ENCODE data around the gene WFIKKN2. TPM values are rescaled to one million over a fixed set of nuclear protein-coding genes. Genes with fewer than 3 reads are reported as not detected.

Gene WFIKKN2
- polyA plus RNA-seq, 1 experiment, result 0.07 TPM

DNA sequence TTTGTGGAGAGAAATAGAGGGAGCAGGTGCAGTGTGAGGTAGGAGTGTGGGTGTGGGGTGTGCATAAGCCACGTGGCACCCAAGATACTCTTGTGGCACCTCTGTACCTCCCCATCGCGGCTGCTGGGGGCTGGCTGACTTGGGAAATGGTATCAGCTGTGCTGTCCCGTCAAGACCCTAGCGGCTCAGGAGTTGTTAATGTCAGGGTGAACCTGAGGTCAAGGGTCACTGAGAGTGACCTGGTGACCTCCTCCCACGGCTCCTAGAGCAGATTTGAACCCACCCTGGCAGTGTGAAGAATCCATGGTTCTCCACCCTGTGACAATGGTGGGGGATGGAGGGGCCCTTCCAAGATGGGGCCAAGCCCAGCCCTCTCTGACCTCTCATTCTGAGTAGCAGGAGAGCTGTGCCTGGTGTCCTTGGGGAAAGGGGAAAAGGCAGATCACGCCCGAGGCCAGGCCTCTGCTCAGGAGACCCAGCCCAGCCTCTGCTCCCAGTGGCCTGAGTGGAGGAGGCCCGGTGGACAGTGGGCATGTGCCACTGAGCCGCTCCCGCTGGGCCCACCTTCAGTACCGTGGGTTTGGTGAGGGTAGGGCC is 3.0 kb upstream of the WFIKKN2 start:
- Histone ChIP-seq H3K9me3 (ENCODE audit: control insufficient read depth, insufficient read depth, low read length) (no peaks in the 10 kb centered on the region; the same call in 1 of the 2 replicates), H3K27me3 (ENCODE audit: control insufficient read depth, insufficient read depth, low read length) (peaks cover 4% of the 10 kb centered on the region), H3K27ac (ENCODE audit: low read depth, low read length) (no peak overlapping the region), H3K4me3 (ENCODE audit: low read depth, low read length) (no peak overlapping the region)
- POLR2A ChIA-PET, result no interaction called here
- TF ChIP-seq, protein P1, sequence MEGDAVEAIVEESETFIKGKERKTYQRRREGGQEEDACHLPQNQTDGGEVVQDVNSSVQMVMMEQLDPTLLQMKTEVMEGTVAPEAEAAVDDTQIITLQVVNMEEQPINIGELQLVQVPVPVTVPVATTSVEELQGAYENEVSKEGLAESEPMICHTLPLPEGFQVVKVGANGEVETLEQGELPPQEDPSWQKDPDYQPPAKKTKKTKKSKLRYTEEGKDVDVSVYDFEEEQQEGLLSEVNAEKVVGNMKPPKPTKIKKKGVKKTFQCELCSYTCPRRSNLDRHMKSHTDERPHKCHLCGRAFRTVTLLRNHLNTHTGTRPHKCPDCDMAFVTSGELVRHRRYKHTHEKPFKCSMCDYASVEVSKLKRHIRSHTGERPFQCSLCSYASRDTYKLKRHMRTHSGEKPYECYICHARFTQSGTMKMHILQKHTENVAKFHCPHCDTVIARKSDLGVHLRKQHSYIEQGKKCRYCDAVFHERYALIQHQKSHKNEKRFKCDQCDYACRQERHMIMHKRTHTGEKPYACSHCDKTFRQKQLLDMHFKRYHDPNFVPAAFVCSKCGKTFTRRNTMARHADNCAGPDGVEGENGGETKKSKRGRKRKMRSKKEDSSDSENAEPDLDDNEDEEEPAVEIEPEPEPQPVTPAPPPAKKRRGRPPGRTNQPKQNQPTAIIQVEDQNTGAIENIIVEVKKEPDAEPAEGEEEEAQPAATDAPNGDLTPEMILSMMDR (IDR thresholded peaks at IDR 0.05; ENCODE audit: low read depth, low read length), result no peak
- CTCF ChIA-PET, result interaction anchor here (1.6 to 1.7 kb wide), 2 partner anchors 9 to 48 kb away, joined by 6 to 9 read pairs; no protein-coding TSS in a partner anchor
- no peak for DNase-seq (ENCODE audit: low read depth, low spot score)

DNA sequence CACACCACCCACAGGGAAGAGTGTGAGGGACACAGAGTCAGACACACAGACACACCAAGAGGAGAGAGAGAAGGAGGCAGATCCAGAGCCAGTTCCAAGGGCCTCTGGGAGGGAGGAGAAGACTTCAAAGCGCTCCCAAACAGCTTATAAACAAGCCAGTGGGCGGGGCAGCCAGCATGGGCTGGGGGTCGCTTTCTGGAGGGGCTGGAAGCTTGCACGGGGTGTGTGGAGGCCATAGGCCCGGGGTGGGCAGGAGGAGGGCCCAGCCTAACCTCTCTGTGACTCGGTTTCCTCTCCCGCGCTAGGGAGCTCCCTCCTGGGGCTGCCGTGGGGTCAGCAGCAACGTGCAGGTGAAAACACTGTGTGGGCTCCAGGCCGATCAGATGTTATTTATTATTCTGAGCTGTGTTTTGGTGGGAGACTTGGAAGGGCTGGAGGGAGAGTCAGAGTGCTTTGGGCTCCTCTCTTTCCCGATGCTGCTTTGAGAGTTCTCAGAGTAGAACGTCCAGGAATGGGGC is 2.5 kb upstream of the WFIKKN2 start:
- POLR2A ChIA-PET, result interaction anchor here (0.6 kb wide), 1 partner anchor 177 kb away, joined by 3 read pairs; no protein-coding TSS in a partner anchor

DNA sequence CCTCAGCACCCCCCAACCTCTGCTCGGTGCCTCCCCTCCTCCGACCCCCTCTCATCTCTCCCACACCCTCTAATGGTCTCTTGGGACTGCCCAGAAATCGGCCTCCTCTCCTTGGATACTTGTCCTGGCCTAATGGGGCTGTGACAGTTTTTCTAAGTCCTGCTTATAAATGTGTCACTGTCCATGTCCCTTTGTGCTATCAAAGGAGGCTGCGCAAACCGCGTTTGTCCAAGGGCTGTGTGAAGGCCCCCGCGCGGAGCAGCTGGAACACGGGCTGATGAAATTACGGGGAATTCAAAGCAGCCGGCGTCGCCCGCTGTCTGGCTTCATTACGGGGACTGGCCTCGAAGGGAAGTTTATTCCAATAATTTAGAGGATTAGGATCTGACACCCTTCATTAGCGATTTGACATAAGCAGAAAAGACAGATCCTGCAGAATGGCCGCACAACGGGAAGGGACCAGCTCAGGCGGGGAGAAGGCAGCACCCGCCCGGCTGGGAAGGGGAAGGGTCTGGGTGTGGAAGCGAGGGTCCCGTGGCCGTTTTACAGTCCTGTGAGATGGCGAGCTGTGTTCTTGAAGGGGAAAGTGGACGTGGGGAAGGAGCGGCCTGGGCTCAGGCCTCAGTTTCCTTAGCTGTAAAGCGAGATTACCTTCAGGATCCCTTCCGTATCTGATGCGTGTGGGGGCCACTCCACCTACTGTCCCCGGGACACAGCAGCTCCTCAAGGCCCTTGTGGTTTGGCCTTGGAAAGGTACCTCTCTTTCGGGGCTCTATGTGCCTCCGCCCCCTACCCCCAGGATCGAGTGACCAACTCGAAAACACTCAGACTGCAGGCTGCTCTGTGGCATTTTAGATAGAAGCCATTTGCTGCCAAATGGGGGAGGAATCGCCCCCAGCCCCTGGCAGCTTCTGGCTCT is 1.6 kb upstream of the WFIKKN2 start:
- no peaks in the 10 kb centered on the region; the same call in 1 of the 2 replicates for H3K9me3 ChIP-seq (ENCODE audit: control insufficient read depth, insufficient read depth, low read length)
- H3K4me3 ChIP-seq (ENCODE audit: low read depth, low read length), result no peak overlapping the region
- H3K27ac ChIP-seq (ENCODE audit: low read depth, low read length), result no peak overlapping the region
- peaks cover 3% of the 10 kb centered on the region for H3K27me3 ChIP-seq (ENCODE audit: control insufficient read depth, insufficient read depth, low read length)
- CTCF ChIA-PET, result interaction anchor here (1.1 to 1.9 kb wide), 4 partner anchors 8 to 139 kb away, joined by 3 to 26 read pairs (median 8); no protein-coding TSS in a partner anchor
- TF ChIP-seq, protein P1 (IDR thresholded peaks at IDR 0.05; ENCODE audit: low read depth, low read length), result no peak
- no peak for DNase-seq (ENCODE audit: low read depth, low spot score)
- POLR2A ChIA-PET, result interaction anchor here (0.5 to 0.6 kb wide), 2 partner anchors 26 to 176 kb away, joined by 3 to 7 read pairs; no protein-coding TSS in a partner anchor

More for the DNA sequence above, 2.5 kb upstream of the WFIKKN2 start:
- H3K9me3 ChIP-seq (ENCODE audit: control insufficient read depth, insufficient read depth, low read length), result no peaks in the 10 kb centered on the region; the same call in 1 of the 2 replicates
- no peak overlapping the region for H3K4me3 ChIP-seq (ENCODE audit: low read depth, low read length)
- peaks cover 1% of the 10 kb centered on the region for H3K27me3 ChIP-seq (ENCODE audit: control insufficient read depth, insufficient read depth, low read length)
- DNase-seq (ENCODE audit: low read depth, low spot score), result no peak
- TF ChIP-seq, protein P1 (IDR thresholded peaks at IDR 0.05; ENCODE audit: low read depth, low read length), result no peak
- CTCF ChIA-PET, result interaction anchor here (1.6 to 1.7 kb wide), 2 partner anchors 9 to 49 kb away, joined by 6 to 9 read pairs; no protein-coding TSS in a partner anchor
- no peak overlapping the region for H3K27ac ChIP-seq (ENCODE audit: low read depth, low read length)

DNA sequence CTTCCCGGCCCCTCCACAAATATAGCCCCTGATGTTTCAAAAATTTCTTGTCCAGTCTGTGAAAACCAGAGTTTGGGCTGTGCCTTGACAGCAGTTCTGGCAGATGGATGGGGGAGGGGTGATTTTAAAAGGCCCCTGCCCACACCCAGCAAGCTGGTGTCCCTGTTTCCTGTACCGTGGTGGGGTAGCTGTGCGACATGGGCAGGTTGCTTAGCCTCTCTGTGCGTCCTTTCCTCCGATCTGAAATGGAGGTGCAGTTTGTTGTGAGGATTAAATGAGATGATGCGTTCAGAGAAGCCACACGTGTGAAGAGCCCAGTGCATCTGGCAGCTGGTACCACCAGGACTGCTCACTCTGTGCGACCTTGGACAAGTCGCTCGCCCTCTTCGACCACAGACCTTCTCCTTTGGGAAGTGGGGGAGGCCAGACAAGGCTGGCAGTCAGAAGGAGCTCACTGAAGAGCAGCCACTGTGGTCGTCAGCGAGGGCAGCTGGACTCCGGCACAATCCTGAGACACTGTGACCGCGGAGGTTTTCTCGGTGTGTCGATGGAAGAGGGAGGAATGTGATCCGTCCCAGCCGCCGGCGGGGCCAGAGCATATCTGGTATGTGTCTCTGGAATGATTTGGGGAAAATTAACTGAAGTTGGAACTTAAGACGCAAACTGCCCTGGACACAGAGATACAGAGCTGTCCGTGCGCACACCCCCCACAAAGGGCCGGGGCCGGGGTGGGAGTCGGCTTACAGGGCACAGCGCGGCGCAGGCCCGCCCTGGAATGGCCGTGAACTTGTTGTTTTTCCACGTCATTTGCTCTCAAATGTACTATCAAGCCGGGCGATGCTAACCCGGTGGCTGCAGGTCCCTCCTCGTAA is 721 bp upstream of the WFIKKN2 start:
- POLR2A ChIA-PET, result interaction anchor here (0.5 to 1.0 kb wide), 3 partner anchors 9 to 120 kb away, joined by 3 to 7 read pairs (median 3); no protein-coding TSS in a partner anchor
- H3K9me3 ChIP-seq (ENCODE audit: control insufficient read depth, insufficient read depth, low read length), result no peaks in the 10 kb centered on the region; the same call in 1 of the 2 replicates
- TF ChIP-seq, protein P1 (IDR thresholded peaks at IDR 0.05; ENCODE audit: low read depth, low read length), result no peak
- peaks cover 3% of the 10 kb centered on the region for H3K27me3 ChIP-seq (ENCODE audit: control insufficient read depth, insufficient read depth, low read length)
- peak overlapping the region; percentile 21 for H3K27ac ChIP-seq (ENCODE audit: low read depth, low read length)
- CTCF ChIA-PET, result interaction anchor here (0.5 to 1.9 kb wide), 7 partner anchors 13 to 283 kb away, joined by 3 to 26 read pairs (median 3); no protein-coding TSS in a partner anchor
- peak; percentile 4 for DNase-seq (ENCODE audit: low read depth, low spot score)
- peak overlapping the region; percentile 17; the same call in 1 of the 2 replicates for H3K4me3 ChIP-seq (ENCODE audit: low read depth, low read length)
